ENCODE data around the gene TSGA10. TPM values are rescaled to one million over a fixed set of nuclear protein-coding genes. Genes with fewer than 3 reads are reported as not detected.

The TSGA10 gene
- total RNA-seq, 1 experiment from 2014 or later = 6.6 TPM

DNA sequence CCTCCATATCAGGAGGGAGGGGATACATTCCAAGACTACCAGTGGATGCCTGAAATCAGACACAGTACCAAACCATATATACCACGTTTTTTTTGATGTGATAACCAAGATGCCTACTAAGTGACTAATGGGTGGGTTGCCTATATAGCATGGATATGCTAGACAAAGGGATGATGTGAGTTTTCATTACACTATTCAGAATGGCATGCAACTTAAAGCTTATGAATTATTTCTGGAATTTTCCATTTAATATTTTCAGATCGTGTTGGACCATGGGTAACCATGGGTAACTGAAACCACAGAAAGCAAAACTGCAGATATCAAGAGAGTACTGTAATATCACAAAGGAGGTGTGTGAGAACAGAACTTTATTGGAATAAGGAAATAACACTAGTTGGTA lies 179.1 kb downstream of the TSGA10 start (continued):
- TF ChIP-seq, protein P1, sequence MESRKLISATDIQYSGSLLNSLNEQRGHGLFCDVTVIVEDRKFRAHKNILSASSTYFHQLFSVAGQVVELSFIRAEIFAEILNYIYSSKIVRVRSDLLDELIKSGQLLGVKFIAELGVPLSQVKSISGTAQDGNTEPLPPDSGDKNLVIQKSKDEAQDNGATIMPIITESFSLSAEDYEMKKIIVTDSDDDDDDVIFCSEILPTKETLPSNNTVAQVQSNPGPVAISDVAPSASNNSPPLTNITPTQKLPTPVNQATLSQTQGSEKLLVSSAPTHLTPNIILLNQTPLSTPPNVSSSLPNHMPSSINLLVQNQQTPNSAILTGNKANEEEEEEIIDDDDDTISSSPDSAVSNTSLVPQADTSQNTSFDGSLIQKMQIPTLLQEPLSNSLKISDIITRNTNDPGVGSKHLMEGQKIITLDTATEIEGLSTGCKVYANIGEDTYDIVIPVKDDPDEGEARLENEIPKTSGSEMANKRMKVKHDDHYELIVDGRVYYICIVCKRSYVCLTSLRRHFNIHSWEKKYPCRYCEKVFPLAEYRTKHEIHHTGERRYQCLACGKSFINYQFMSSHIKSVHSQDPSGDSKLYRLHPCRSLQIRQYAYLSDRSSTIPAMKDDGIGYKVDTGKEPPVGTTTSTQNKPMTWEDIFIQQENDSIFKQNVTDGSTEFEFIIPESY (IDR thresholded peaks at IDR 0.05; ENCODE audit: extremely low read depth, insufficient replicate concordance, low read length) = no peak
- TF ChIP-seq CBX3 (IDR thresholded peaks at IDR 0.05; ENCODE audit: low read depth) (no peak), FOSL1 (IDR thresholded peaks at IDR 0.05; ENCODE audit: low read depth) (no peak), YY1 (IDR thresholded peaks at IDR 0.05; ENCODE audit: extremely low read depth, insufficient replicate concordance, low read depth, low read length) (no peak), TCF7L2 (IDR thresholded peaks at IDR 0.05; ENCODE audit: borderline replicate concordance, extremely low read depth, insufficient read depth, insufficient read length) (no peak), EGR1 (IDR thresholded peaks at IDR 0.05; ENCODE audit: low read depth) (no peak)
- TF ChIP-seq, protein P2, sequence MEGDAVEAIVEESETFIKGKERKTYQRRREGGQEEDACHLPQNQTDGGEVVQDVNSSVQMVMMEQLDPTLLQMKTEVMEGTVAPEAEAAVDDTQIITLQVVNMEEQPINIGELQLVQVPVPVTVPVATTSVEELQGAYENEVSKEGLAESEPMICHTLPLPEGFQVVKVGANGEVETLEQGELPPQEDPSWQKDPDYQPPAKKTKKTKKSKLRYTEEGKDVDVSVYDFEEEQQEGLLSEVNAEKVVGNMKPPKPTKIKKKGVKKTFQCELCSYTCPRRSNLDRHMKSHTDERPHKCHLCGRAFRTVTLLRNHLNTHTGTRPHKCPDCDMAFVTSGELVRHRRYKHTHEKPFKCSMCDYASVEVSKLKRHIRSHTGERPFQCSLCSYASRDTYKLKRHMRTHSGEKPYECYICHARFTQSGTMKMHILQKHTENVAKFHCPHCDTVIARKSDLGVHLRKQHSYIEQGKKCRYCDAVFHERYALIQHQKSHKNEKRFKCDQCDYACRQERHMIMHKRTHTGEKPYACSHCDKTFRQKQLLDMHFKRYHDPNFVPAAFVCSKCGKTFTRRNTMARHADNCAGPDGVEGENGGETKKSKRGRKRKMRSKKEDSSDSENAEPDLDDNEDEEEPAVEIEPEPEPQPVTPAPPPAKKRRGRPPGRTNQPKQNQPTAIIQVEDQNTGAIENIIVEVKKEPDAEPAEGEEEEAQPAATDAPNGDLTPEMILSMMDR (IDR thresholded peaks at IDR 0.05 in 2 of 3, conservative IDR thresholded peaks at IDR 0.05 in 1 of 3; ENCODE audit: borderline replicate concordance in 1 of 3, insufficient read depth in 1 of 3, low read depth in 2 of 3, low read length in 2 of 3) = no peak

DNA sequence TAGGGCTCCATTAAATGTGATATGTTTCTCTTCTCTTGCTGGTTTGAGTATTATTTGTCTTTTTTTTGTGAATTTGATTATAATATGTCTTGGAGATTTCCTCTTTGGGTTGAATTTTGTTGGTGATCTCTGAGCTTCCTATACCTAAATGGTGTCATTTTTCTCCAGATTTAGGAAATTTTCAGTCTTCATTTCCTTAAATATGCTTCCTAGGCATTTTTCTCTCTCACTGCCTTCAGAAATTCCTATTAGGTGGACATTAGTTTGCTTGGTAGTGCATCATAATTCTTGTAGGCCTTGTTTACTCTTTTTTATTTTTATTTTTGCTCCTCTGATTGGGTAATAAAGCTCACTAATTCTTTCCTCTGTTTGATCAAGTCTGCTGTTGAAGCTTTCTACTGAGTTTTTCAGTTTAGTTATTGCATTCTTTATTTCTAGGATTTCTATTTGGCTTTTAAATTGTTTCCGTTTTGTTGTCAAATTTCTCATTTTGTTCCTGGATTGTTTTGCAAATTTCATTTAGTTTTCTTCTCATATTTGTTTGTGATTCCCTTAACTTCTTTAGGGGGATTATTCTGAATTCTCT lies 182.1 kb downstream of the TSGA10 start:
- Histone ChIP-seq H3K9me3 (ENCODE audit: control insufficient read depth in 1 of 2, insufficient read depth in 1 of 2, low read depth in 1 of 2, low read length in 2 of 2) (peaks cover 0 to 11% of the 10 kb centered on the region in 2 experiments; a peak in 1 of 4 replicates), H3K27ac (ENCODE audit: low read depth, low read length) (no peak overlapping the region), H3K27me3 (ENCODE audit: insufficient read depth, low read length) (no peaks in the 10 kb centered on the region), H3K79me2 (ENCODE audit: insufficient read depth, low read length) (no peaks in the 10 kb centered on the region), H3K36me3 (ENCODE audit: control insufficient read depth in 1 of 2, insufficient read depth in 2 of 2, low read length in 2 of 2) (no peaks in the 10 kb centered on the region), H3K9ac (ENCODE audit: low read length) (no peak overlapping the region), H3K4me3 (replicated peaks in 1 of 2; ENCODE audit: low read depth in 1 of 2, low read length in 2 of 2) (no peak overlapping the region), H3K9me2 (ENCODE audit: insufficient read depth) (no peaks in the 10 kb centered on the region), H3K4me1 (ENCODE audit: control insufficient read depth in 1 of 2, insufficient read depth in 2 of 2, low read length in 2 of 2) (no peaks in the 10 kb centered on the region), H3K4me2 (ENCODE audit: low read length) (no peak overlapping the region), H2AFZ (ENCODE audit: low read depth, low read length, poor library complexity, severe bottlenecking) (no peak overlapping the region), H4K20me1 (ENCODE audit: insufficient read depth) (no peaks in the 10 kb centered on the region)
- BruUV-seq (replicated peaks) = no TSS peak
- no peak for DNase-seq (ENCODE audit: low read depth, low spot score)
- intact Hi-C loops (cut with micrococcal nuclease) = no loop called here
- ATAC-seq = no peak
- RAD21 ChIA-PET (ENCODE audit: low non-redundant PET in 1 of 2, low total read pairs in 2 of 2, uncharacterized antibody in 2 of 2, unreplicated experiment in 2 of 2) = no interaction called here
- POLR2A ChIA-PET = no interaction called here
- CTCF ChIA-PET = no interaction called here
- TF ChIP-seq, protein P1 (IDR thresholded peaks at IDR 0.05; ENCODE audit: extremely low read depth, insufficient replicate concordance, low read length) = no peak
- TF ChIP-seq YY1 (IDR thresholded peaks at IDR 0.05; ENCODE audit: extremely low read depth, insufficient replicate concordance, low read depth, low read length) (no peak), SRF (IDR thresholded peaks at IDR 0.05; ENCODE audit: low read depth) (no peak), POLR2AphosphoS5 (IDR thresholded peaks at IDR 0.05; ENCODE audit: low read depth, low read length) (no peak), ZNF274 (IDR thresholded peaks at IDR 0.05; ENCODE audit: low read depth, low read length) (no peak), CBX3 (IDR thresholded peaks at IDR 0.05; ENCODE audit: low read depth) (no peak), RAD21 (IDR thresholded peaks at IDR 0.05; ENCODE audit: low read depth) (no peak), FOSL1 (IDR thresholded peaks at IDR 0.05; ENCODE audit: low read depth) (no peak), CEBPB (IDR thresholded peaks at IDR 0.05; ENCODE audit: low read depth) (no peak), EZH2phosphoT487 (IDR thresholded peaks at IDR 0.05; ENCODE audit: borderline replicate concordance) (no peak), TCF7L2 (IDR thresholded peaks at IDR 0.05; ENCODE audit: borderline replicate concordance, extremely low read depth, insufficient read depth, insufficient read length) (no peak)
- TF ChIP-seq, protein P3, sequence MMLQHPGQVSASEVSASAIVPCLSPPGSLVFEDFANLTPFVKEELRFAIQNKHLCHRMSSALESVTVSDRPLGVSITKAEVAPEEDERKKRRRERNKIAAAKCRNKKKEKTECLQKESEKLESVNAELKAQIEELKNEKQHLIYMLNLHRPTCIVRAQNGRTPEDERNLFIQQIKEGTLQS (IDR thresholded peaks at IDR 0.05) = no peak
- TF ChIP-seq, protein P4, sequence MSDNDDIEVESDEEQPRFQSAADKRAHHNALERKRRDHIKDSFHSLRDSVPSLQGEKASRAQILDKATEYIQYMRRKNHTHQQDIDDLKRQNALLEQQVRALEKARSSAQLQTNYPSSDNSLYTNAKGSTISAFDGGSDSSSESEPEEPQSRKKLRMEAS (IDR thresholded peaks at IDR 0.05) = no peak

All from HCT116 (cell line).